Endothelial cell of hepatic sinusoid (primary cell): ENCODE data around the gene SCN4A.
"Not testable (repeated sequence)": the region's sequence is repeated elsewhere in the genome, so short reads cannot be mapped to it uniquely, and the experiment has no call there.

ENCODE experiments used
- in situ Hi-C: cut with HindIII; loops from 2 replicates; pipeline ENCODE4 v1.10.0; 2017; ENCODE audit warnings: low sequenced_read_pairs

SCN4A gene

DNA sequence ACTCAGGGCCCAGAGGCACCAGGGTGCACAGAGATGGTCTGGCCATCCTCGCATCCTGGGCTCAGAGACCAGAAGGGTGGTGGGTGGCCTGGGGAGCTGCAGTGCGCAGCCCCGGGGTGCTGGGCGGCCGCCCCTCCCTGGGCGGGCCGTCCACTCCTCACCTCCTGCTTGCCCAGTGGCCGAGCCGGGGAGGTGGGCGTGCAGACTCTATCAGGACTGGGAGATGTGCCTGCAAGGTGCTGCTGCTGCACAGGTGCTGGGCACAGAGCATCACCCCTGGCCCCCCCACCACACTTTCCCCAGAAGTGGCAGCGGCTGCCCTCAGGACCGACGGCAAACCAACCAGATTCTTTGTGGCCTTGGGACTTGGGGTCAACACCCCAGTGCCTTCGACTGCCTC, at the start of gene SCN4A:
Gene SCN4A, minus strand, starts transcription at position 123 of the 400 bp plus-strand sequence. Its CDS starts 77 bp downstream, at position 46.
- in situ Hi-C loops = no loop called here

DNA sequence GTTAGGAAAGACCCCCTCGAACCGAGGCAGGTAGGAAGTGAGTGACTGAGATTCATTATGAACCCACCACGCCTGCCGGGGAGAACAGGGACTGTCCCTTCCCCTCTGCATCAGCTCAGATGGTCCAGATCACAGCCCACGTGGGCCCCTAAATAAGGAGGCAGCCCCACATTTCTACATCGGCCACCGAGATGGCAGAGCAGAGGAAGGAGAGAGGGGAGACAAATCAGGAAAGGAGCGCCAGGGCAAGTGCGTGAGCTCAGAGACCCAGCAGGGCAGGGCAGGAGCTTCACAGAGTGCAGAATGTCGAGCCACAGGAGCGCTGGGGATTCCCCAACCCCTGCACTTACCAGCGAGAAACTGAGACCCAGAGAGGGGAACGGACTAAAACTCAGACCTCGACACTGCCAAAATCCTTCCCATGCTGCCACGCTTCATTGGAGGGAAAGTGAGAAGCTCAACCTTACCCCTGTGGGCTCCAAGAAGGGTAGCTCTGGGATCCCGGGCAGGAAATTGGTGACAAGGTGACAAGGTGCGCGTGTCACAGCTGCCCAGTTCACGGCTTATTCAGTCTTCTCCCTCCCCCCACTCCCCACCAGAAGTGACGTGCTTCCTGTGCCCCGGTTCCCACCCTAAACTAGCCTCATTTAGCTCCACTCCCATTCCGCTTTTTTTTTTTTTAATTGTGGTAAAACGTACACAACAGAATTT, 47.5 kb upstream of the SCN4A start, which contains the start of gene ICAM2:
Gene ICAM2, minus strand, starts transcription at position 578 of the 711 bp plus-strand sequence. CDS start 13,942 bp downstream, outside the sequence.
- in situ Hi-C loops = loop anchor here (10.0 kb wide), 2 partner anchors 115 to 375 kb away; partner anchors contain the start of genes ERN1 and PECAM1

DNA sequence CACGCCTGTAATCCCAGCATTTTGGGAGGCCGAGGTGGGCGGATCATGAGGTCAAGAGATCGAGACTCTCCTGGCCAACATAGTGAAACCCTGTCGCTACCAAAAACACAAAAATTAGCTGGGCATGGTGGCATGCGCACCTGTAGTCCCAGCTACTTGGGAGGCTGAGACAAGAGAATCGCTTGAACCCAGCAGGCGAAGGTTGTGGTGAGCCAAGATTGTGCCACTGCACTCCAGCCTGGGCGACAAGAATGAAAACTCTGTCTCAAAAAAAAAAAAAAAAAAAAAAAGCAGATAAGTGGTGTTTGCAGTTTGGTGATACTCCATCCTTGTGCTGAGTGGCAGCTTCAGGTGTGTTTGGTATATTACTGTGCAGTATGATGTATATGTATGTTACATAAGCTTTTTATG, 46.8 kb upstream of the SCN4A start:
- in situ Hi-C loops = not testable (repeated sequence)

DNA sequence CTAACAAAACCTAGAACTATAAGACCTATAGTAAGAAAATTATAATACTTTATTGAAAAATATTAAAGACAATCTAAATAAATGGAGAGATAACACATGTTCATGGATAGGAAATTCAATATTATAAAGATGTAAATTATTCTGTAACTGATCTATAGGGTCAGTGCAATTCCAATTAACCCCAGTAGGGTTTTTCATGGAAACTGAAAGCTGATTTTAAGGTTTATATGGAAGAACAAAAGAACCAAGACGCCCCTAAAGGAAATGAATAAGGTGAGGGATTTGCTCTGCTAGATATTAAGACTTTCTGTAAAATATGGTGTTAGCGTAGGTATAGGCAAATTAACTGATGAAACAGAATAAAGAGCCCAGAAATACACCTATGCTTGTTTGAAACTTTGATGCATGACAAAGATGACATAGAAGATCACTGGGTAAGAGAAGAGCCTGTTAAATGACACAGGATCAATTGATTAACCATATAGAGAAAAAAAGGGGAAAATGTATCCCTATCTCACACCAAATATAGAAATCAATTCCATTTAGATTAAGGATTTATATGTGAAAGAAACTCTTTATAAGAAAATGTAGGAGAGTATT, 44.8 kb upstream of the SCN4A start:
- in situ Hi-C loops = no loop called here

- in situ Hi-C loops = no loop called here
Observed at GRCh38 chr17:64016974-64017373, 44.3 kb upstream of the SCN4A start.

DNA sequence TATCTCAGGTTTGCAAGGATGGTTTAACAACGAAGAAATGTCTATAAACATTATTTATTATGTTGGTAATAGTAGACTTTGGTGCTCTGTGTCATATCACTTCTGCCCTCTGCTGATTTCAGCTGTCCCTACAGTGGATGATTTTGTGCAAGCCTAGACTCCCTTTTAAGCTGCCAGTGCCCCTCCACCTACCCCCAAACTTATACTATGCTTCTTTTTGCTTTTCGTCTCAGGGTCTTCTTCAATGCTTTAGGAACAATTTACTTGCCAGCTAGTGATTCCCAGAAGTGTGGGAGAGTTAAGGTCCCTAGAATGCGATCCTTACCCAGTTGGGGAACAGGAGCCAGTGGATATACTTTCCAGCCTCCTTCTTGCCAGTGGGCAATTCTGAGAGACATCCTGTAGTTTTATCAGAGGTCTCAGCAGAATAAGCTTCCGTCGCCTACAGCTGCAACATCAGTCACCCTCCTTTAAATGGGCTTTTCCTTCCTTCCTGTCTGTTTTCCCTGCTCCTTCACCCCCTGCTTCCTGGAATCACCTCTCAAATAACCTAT, 43.6 kb upstream of the SCN4A start:
- in situ Hi-C loops = no loop called here

DNA sequence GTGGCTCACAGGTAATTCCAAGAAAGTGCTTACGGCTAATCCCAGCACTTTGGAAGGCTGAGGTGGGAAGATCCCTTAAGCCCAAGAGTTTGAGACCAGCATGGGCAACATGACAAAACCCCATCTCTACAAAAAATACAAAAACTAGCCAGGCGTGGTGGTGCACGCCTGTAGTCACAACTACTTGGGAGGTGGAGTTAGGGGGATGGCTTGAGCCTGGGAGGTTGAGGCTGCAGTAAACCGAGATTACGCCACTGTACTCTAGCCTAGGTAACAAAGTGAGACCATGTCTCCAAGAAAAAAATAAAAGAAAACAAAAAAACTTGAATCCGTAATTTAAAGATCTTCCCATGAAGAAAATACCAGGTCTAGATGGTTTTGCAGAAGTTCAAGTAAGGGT, 42.7 kb upstream of the SCN4A start:
- in situ Hi-C loops = no loop called here

DNA sequence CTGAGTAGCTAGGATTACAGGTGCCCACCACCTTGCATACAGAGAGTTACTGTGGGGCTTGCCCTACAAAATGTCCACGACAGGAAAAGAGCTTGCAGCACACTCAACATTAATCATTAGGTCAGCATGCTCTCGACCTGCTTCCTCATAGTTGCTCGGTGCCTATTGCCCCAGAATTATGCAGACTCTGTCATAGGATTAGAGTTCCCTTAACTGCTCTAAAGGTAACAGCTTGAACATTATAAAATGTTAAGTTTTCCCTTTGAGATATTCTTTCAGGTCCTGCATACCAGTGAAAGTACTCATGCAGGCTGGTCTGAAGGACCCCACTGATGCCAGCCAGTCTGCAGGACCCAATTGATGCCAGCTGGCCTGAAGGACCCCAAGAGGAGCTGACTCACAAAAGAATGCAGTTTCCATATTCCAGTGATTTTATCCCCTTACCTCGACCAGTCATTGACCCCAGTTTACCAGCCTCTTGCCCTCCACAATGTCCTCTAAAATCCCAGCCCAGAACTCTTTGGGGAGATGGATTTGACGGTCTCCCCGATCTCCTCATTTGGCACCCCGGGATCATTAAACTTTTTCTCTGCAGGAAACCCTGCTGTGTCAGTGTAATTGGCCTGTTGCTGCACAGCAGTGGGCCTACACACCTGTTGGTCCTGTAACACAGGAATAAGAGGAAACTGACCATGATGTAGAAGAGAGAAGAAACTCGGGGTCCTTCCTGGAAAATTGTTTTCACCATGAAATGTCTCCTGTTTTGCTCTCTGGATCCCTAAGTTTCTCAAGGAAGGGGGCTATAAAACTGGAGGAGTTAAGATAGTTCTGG, 37.1 kb upstream of the SCN4A start:
- in situ Hi-C loops = no loop called here

GRCh38 chr17:64008830-64009229, 36.1 kb upstream of the SCN4A start:
- in situ Hi-C loops = no loop called here

DNA sequence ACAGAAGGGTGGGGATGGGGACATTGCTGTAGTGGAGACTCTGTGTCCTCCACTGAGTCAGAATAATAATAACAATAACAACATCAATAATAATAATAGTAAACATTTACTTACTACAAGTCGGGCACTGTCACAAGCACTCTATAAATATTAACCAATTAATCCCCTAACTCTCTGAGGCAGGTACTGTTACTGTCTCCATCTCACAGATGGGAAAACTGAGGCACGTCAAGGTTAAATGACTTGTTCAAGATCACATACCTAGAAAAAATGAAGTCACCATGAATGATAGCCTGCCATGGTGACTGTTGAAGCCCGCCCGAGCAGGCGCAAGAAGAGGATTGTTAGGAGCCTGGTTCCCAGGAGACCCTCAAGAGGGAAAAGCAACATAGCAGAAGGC, 35.6 kb upstream of the SCN4A start:
- in situ Hi-C loops = no loop called here

GRCh38 chr17:64007838-64008282, 35.1 kb upstream of the SCN4A start:
- in situ Hi-C loops = no loop called here

DNA sequence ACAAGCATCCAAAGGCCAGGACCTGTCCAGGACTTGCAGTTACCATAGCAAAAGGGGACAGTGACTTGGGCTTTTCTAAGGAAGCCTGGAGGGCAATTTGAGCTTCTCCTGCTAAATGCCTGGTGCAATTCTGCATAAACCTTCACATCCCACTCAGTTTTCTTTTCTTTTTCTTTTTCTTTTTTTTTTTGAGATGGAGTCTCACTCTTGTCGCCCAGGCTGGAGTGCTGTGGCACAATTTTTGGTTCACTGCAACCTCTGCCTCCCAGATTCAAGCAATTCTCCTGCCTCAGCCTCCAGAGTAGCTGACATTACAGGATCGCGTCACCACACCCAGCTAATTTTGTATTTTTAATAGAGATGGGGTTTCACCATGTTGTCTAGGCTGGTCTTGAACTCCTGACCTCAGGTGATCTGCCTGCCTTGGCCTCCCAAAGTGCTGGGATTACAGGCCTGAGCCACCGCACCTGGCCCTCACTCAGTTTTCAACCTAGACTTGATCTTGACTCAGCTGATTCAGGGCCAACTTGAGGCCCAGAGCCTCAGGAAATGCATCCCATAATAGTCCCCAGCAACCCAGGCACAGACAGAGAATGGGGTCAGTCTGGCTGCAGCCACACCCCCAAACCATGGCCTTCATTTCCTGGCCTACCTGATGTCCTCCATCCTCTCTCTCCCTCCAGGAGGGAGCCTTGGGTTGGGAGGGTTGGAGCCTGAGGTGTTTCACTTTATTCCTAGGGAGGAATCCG, 34.5 kb upstream of the SCN4A start:
- in situ Hi-C loops = not testable (repeated sequence)

DNA sequence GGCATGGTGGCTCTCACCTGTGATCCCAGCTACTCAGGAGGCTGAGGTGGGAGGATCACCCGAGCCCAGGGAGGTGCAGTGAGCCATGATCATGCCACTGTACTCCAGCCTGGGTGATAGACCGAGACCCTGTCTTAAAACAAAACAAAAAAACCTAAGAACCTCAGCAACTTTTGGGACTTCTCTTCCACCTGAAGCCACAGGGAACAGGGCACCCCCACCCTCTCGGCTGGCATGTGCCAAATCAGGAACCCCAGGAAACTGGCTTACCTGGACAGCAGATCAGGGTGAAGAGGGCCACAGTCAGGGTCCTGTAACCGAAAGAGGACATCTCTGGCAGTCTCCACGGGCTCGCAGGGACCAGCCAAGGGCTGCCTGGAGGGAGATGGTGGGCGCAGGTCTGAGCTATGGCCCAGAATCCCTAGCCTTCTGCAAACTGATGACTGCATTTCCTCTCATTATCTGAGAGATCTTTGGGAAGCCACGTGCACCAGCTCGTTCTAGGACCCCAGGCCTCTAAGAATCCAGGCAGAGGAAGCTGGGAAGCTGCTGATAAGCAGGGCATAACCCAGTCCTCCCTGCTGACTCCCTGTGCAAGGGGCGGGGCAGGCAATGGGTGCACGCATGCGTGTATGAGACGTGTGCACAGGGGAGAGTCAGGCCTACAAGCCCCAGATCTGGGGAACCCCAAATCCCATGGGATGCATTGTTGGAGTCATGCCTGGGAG, 33.8 kb upstream of the SCN4A start:
- in situ Hi-C loops = no loop called here

- in situ Hi-C loops = no loop called here
Observed at GRCh38 chr17:64005734-64006167, 33.0 kb upstream of the SCN4A start.

DNA sequence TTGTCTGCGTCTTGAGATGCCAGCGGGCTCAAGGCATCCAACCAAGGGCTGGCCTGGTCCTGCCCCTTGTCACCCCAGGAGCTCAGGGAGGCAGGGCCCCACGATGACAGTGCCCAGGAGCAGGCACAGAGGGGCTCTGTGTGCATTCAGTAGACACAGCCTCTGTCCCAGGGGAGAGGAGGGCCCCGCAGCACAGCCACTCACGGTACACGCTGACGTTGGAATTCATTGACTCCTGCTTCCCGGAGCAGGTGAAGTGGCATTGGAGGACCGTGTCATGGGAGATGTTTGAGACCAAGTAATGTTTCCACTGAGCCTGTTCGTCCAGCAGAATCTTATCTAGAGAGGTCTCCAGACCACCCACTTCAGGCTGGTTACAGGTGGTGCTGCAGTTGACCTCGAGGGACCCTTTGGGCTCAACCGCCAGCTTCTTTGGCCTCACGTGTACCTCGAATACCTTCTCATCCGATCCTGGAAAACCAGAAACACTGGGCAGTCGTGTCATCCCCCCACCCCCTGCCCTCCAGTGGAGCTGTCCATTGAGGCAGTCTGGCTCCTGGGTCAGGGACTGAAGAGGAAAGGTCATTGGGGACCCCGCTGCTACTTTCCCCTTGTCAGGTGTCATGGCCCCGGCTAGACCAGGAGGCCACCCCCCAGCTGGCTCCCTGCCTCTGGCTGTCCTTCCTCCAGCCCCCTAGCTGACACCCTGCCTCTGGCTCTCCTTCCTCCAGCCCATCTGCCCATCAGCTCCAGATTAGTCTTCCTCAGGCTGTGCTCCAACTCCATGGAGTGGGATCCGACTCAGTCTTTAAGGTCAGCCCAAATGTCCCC, 32.4 kb upstream of the SCN4A start:
- in situ Hi-C loops = no loop called here

GRCh38 chr17:64004218-64004770, 31.6 kb upstream of the SCN4A start:
- in situ Hi-C loops = no loop called here

GRCh38 chr17:64003526-64004121, 30.9 kb upstream of the SCN4A start:
- in situ Hi-C loops = no loop called here
